Tibial artery (tissue), 4 donors: ENCODE data around the gene RTL5.

Experiments used
- DNase-seq, 2 donors: peaks; one replicate each; pipeline ENCODE4 v3.0.0-alpha.2; 2019
- H3K27ac ChIP-seq, 2 donors: fragments of 200-600 bp; sonication (generic) in 1 of 2; 1 replicate in 1 of 2; 2 replicates in 1 of 2; pipeline ENCODE4 v1.5.1; 2018 to 2019; ENCODE audit warnings: mild to moderate bottlenecking in 1 of 2
- H3K27me3 ChIP-seq, 2 donors: fragments of 200-600 bp; sonication (generic) in 1 of 2; one replicate each; pipeline versions ENCODE4 v1.5.1 to v1.6.0; 2016 to 2019
- H3K36me3 ChIP-seq, 3 donors: fragments of 200-600 bp; sonication (generic) in 2 of 3; one replicate each; pipeline ENCODE4 v1.5.1; 2016 to 2019; ENCODE audit warnings: mild to moderate bottlenecking in 2 of 3
- H3K4me1 ChIP-seq, 4 donors: fragments of 200-600 bp; sonication (generic) in 2 of 4; 1 replicate in 3 of 4; 2 replicates in 1 of 4; pipeline ENCODE4 v1.5.1; 2016 to 2019
- H3K4me3 ChIP-seq, 2 donors: fragments of 200-600 bp; sonication (generic) in 1 of 2; 1 replicate in 1 of 2; 2 replicates in 1 of 2; pipeline ENCODE4 v1.5.1; 2018 to 2019; ENCODE audit warnings: mild to moderate bottlenecking in 2 of 2
- H3K9me3 ChIP-seq, 3 donors: fragments of 200-600 bp; sonication (generic) in 1 of 3; one replicate each; pipeline ENCODE4 v1.5.1; 2016 to 2019
- intact Hi-C: fragments of 100-400 bp; cut with DNase I; formaldehyde crosslinking; loops from one replicate; pipeline ENCODE4 v1.15.0; 2023; ENCODE audit warnings: low total_unique reads
- TF ChIP-seq, protein P1 (sequence below), 2 experiments: fragments of 200-600 bp in 1 of 2; fragments of 450-650 bp in 1 of 2; IDR thresholded peaks; one replicate each; pipeline ENCODE4 v1.5.1; 2017 to 2019; ENCODE audit warnings: antibody characterized with exemption in 2 of 2, mild to moderate bottlenecking in 1 of 2, moderate library complexity in 1 of 2

The RTL5 gene

DNA sequence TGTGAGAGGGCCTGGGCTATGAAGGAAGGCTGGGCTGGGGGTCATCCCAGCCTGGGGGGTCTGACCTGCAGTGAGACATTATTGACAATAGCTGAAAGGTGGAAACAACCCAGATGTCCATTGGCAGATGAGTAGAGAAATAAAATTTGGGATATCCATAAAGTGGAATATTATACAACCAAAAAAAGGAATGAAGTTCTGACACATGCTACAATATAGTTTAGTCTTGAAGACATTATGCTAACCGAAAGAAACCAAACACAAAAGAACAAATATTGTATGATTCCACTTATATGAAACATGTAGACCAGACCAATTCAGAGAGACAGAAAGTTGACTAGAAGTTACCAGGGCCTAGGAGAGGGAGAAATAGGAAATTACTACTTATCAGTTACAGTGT, 44.7 kb downstream of the RTL5 start:
- TF ChIP-seq, protein P1, sequence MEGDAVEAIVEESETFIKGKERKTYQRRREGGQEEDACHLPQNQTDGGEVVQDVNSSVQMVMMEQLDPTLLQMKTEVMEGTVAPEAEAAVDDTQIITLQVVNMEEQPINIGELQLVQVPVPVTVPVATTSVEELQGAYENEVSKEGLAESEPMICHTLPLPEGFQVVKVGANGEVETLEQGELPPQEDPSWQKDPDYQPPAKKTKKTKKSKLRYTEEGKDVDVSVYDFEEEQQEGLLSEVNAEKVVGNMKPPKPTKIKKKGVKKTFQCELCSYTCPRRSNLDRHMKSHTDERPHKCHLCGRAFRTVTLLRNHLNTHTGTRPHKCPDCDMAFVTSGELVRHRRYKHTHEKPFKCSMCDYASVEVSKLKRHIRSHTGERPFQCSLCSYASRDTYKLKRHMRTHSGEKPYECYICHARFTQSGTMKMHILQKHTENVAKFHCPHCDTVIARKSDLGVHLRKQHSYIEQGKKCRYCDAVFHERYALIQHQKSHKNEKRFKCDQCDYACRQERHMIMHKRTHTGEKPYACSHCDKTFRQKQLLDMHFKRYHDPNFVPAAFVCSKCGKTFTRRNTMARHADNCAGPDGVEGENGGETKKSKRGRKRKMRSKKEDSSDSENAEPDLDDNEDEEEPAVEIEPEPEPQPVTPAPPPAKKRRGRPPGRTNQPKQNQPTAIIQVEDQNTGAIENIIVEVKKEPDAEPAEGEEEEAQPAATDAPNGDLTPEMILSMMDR (IDR thresholded peaks at IDR 0.05), result no peak
- no peak for DNase-seq
- H3K27ac ChIP-seq, result no peak overlapping the region
- no peak overlapping the region for H3K4me3 ChIP-seq
- H3K4me1 ChIP-seq, result no peaks in the 10 kb centered on the region
- intact Hi-C loops, result no loop called here
- no peaks in the 10 kb centered on the region for H3K27me3 ChIP-seq
- H3K36me3 ChIP-seq, result no peaks in the 10 kb centered on the region
- H3K9me3 ChIP-seq, result no peaks in the 10 kb centered on the region

DNA sequence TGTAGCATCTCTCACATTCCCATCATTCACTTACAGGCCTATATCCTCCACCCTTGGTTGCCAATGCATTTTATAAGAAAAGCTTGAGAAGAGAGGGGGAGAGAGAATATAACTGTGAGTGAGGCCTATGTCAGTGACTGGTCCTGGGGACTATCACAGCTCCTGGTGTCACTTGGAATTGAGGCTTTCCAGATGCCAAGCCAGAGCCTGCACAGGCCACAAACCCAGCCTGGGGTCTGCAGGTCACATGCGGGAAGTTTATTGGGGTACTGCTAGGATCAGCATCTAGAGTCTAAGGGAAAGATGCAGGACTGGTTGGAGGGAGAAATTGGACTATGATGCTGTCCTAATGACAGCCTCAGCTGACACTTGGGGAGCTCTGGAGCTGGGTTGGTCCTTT, 47.6 kb downstream of the RTL5 start:
- Histone ChIP-seq H3K4me3 (no peak overlapping the region), H3K9me3 (no peaks in the 10 kb centered on the region), H3K4me1 (peaks cover 0 to 13% (median 0%) of the 10 kb centered on the region in 4 donors), H3K27me3 (no peaks in the 10 kb centered on the region), H3K27ac (no peak overlapping the region), H3K36me3 (no peaks in the 10 kb centered on the region)
- TF ChIP-seq, protein P1 (IDR thresholded peaks at IDR 0.05), result no peak
- no peak for DNase-seq
- intact Hi-C loops, result no loop called here

DNA sequence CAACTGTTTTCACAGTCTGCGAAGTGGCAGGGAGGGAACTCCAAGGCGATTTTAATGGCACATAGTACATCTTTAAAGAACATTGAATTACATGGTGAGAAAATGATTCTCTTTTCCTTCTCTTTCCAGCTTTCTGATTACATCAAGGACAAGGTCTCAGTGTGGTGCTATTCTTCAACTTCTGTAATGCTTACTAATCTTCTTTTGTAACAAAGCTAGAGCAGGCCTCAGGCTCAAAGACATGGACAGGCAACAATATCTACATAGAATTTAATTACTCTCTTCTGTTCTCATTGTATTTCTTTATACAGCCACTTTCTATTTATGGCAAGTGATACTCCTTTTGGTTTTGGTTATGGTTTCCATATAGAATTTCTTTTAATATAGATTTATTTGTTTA, 48.4 kb downstream of the RTL5 start:
- intact Hi-C loops, result no loop called here
- no peak for DNase-seq
- no peaks in the 10 kb centered on the region for H3K9me3 ChIP-seq

DNA sequence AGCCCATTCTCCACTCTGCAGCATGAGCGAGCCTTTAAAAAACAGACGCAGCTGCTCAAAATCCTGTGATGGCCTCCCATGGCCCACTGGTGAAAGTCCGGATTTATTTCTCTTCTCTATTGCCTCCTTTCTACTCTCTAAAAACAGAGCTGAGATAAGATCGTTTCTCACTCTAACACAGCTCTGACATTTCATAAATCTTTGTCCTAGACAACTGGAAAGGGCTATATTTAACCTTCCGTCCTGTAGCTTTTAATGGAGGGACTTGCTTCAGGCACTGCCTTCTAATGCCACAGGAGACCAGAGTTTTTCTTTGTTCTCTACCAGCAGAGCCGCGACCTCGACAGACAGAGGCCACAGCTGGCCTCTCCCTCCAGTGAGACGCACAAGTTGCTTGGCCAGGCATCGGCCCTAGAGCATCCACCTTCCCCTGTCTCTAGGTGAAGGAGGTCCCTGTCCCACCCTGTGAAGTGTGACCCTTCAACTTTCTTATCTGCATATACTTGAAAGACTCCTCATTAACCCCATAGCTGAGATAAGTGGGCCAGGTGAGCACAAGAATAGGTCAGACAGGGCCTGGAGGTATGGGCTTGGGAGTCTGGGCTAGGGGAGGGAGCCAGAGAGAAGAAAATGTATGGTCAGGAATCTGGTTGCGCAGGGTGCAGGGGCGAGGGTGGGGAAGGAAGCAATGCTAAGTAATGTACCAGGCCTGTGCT, 50.0 kb downstream of the RTL5 start:
- DNase-seq, result no peak

More for the DNA sequence above, 48.4 kb downstream of the RTL5 start:
- Histone ChIP-seq H3K27me3 (no peaks in the 10 kb centered on the region), H3K4me1 (peaks cover 0 to 13% (median 0%) of the 10 kb centered on the region in 4 donors), H3K4me3 (no peak overlapping the region), H3K27ac (no peak overlapping the region), H3K36me3 (no peaks in the 10 kb centered on the region)
- TF ChIP-seq, protein P1 (IDR thresholded peaks at IDR 0.05), result no peak

DNA sequence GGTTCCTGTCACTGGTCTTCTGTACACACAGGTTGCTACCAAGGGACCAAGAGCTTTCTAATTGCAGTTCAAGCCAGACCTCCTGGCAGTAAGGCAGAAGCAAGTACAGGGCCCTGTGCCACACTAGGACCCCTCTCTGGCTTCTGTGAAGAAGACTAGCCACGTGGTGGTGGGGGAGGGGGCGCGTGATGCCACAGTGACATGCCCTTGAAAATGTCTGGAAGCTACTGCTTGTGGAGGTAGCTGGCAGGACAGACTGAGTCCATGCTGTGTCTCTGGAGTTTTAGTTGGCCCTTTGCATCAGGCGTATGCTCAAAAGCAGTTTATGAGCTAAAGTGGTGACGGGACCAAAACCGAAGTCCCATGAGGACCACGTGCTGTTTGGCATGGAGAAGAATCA, 50.9 kb downstream of the RTL5 start:
- H3K4me1 ChIP-seq, result peaks cover 0 to 13% (median 0%) of the 10 kb centered on the region in 4 donors
- no peak overlapping the region for H3K4me3 ChIP-seq
- TF ChIP-seq, protein P1 (IDR thresholded peaks at IDR 0.05), result no peak
- peak overlapping the region; percentile 30 to 44 for H3K27ac ChIP-seq
- no peaks in the 10 kb centered on the region for H3K36me3 ChIP-seq
- intact Hi-C loops, result no loop called here
- no peaks in the 10 kb centered on the region for H3K9me3 ChIP-seq
- no peak for DNase-seq
- no peaks in the 10 kb centered on the region for H3K27me3 ChIP-seq

More for the DNA sequence above, 50.0 kb downstream of the RTL5 start:
- Histone ChIP-seq H3K27me3 (no peaks in the 10 kb centered on the region), H3K9me3 (no peaks in the 10 kb centered on the region), H3K36me3 (no peaks in the 10 kb centered on the region), H3K4me1 (peaks cover 0 to 13% (median 0%) of the 10 kb centered on the region in 4 donors), H3K4me3 (no peak overlapping the region), H3K27ac (peak overlapping the region; percentile 30 to 44)
- TF ChIP-seq, protein P1 (IDR thresholded peaks at IDR 0.05), result no peak
- intact Hi-C loops, result no loop called here
